HEK293 (cell line): Measurements from ENCODE around the gene AVEN.

Experiments used
- CTCF ChIA-PET: fragments of 350-600 bp; formaldehyde crosslinking; extraction: SDS; loops from one replicate; lab custom pipeline; 2021; ENCODE audit warnings: antibody characterized with exemption; lab: Yijun Ruan, JAX
- POLR2A ChIA-PET: fragments of 300-600 bp; formaldehyde crosslinking; extraction: SDS; loops from one replicate; lab custom pipeline; 2020; ENCODE audit warnings: antibody characterized with exemption, inconsistent platforms; lab: Yijun Ruan, JAX
- H3K27ac ChIP-seq: fragments of 200-500 bp; sonication (Bioruptor generic); 2 replicates; pipeline ENCODE4 v1.5.1; 2014; ENCODE audit warnings: low read depth, low read length, control low read depth, inconsistent platforms; ENCODE audit errors: extremely low read depth
- H3K36me3 ChIP-seq, 2 experiments: fragments of 200-500 bp in 1 of 2; sonication (Bioruptor generic) in 1 of 2; 1 replicate in 1 of 2; 2 replicates in 1 of 2; pipeline ENCODE4 v1.5.1; 2014 to 2017; ENCODE audit warnings: inconsistent platforms in 2 of 2, low read length in 2 of 2; ENCODE audit not compliant: control insufficient read depth in 2 of 2, insufficient read depth in 1 of 2
- H3K4me1 ChIP-seq: fragments of 200-500 bp; sonication (Bioruptor generic); 2 replicates; pipeline ENCODE4 v1.5.1; 2014; ENCODE audit warnings: mild to moderate bottlenecking, low read length, inconsistent platforms; ENCODE audit not compliant: control insufficient read depth, insufficient read depth
- H3K4me3 ChIP-seq: 2 replicates; pipeline ENCODE4 v1.5.1; 2011; ENCODE audit warnings: low read depth, mild to moderate bottlenecking, control low read depth, low read length, moderate library complexity
- H3K9me3 ChIP-seq: fragments of 200-500 bp; sonication (Bioruptor generic); 2 replicates; pipeline ENCODE4 v1.5.1; 2014; ENCODE audit warnings: low read depth, low read length, inconsistent platforms; ENCODE audit not compliant: control insufficient read depth, insufficient read depth
- MYNN ChIP-seq: fragments of 450-650 bp; formaldehyde crosslinking; IDR thresholded peaks from 2 replicates; pipeline ENCODE4 v1.5.1; 2016; ENCODE audit warnings: missing biosample characterization, missing genetic modification characterization, borderline replicate concordance
- REPIN1 ChIP-seq: fragments of 450-650 bp; formaldehyde crosslinking; IDR thresholded peaks from 2 replicates; pipeline ENCODE4 v1.5.1; 2017; ENCODE audit warnings: missing biosample characterization, missing genetic modification characterization, low read depth
- ZBTB20 ChIP-seq: fragments of 450-650 bp; formaldehyde crosslinking; IDR thresholded peaks from 2 replicates; pipeline ENCODE4 v1.5.1; 2016; ENCODE audit warnings: missing biosample characterization, missing genetic modification characterization
- ZNF211 ChIP-seq: fragments of 450-650 bp; formaldehyde crosslinking; IDR thresholded peaks from 2 replicates; pipeline ENCODE4 v1.5.1; 2016; ENCODE audit warnings: low read depth, missing biosample characterization, missing genetic modification characterization
- ZNF311 ChIP-seq: fragments of 450-650 bp; formaldehyde crosslinking; IDR thresholded peaks from 2 replicates; pipeline ENCODE4 v1.5.1; 2017; ENCODE audit warnings: missing biosample characterization, missing genetic modification characterization, borderline replicate concordance
- ZNF341 ChIP-seq: fragments of 450-650 bp; formaldehyde crosslinking; IDR thresholded peaks from 2 replicates; pipeline ENCODE4; 2016; ENCODE audit warnings: low read depth, missing biosample characterization, missing genetic modification characterization
- ZNF354C ChIP-seq: fragments of 450-650 bp; formaldehyde crosslinking; IDR thresholded peaks from 2 replicates; pipeline ENCODE4 v1.5.1; 2016; ENCODE audit warnings: missing biosample characterization, missing genetic modification characterization, low read depth, borderline replicate concordance
- ZNF391 ChIP-seq: fragments of 450-650 bp; formaldehyde crosslinking; IDR thresholded peaks from 2 replicates; pipeline ENCODE4 v1.5.1; 2016; ENCODE audit warnings: low read depth, missing biosample characterization, missing genetic modification characterization, borderline replicate concordance
- ZNF585B ChIP-seq: fragments of 450-650 bp; formaldehyde crosslinking; IDR thresholded peaks from 2 replicates; pipeline ENCODE4 v1.5.1; 2016; ENCODE audit warnings: missing biosample characterization, missing genetic modification characterization
- ZNF623 ChIP-seq: fragments of 450-650 bp; formaldehyde crosslinking; IDR thresholded peaks from 2 replicates; pipeline ENCODE4 v1.5.1; 2016; ENCODE audit warnings: missing biosample characterization, missing genetic modification characterization
- TF ChIP-seq, protein P1 (sequence below): fragments of 450-650 bp; formaldehyde crosslinking; conservative IDR thresholded peaks from 2 replicates; pipeline ENCODE4 v1.5.1; 2016; ENCODE audit warnings: low read depth, missing biosample characterization, missing genetic modification characterization
- TF ChIP-seq, protein P2 (sequence below): fragments of 450-650 bp; formaldehyde crosslinking; IDR thresholded peaks from 2 replicates; pipeline ENCODE4 v1.5.1; 2016; ENCODE audit warnings: missing biosample characterization, missing genetic modification characterization, low read depth
- TF ChIP-seq, protein P3 (sequence below): fragments of 450-650 bp; formaldehyde crosslinking; IDR thresholded peaks from 2 replicates; pipeline ENCODE4 v1.5.1; 2016; ENCODE audit warnings: missing biosample characterization, missing genetic modification characterization
- TF ChIP-seq, protein P4 (sequence below): fragments of 450-650 bp; formaldehyde crosslinking; IDR thresholded peaks from 2 replicates; pipeline ENCODE4 v1.5.1; 2016; ENCODE audit warnings: missing biosample characterization, missing genetic modification characterization, low read depth

Gene AVEN

DNA sequence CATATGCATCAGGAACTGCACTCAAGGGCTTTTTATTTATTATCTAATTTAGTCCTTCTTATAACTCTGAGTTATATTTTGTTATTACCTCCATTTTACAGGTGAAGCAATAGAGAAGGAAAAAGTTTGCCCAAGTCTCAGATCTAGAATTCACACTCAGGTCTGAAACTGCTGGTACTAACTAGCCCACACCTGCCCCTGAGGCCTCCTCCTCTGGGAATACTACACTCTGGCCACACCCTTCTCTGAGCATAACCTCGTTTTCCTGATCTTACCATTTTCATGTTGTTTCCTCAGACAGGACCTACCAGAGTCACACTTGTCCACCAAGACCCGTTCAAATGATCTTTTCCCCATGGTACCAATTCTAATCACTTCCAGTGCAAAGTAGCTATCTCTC lies 164.8 kb downstream of the AVEN start:
- ChIA-PET POLR2A (no interaction called here), CTCF (no interaction called here)
- no peaks in the 10 kb centered on the region for H3K36me3 ChIP-seq
- no peak overlapping the region for H3K4me3 ChIP-seq
- no peaks in the 10 kb centered on the region for H3K9me3 ChIP-seq
- no peak overlapping the region for H3K27ac ChIP-seq
- TF ChIP-seq REPIN1 (no peak), ZNF623 (tag by site-specific recombination) (no peak)
- no peaks in the 10 kb centered on the region for H3K4me1 ChIP-seq

DNA sequence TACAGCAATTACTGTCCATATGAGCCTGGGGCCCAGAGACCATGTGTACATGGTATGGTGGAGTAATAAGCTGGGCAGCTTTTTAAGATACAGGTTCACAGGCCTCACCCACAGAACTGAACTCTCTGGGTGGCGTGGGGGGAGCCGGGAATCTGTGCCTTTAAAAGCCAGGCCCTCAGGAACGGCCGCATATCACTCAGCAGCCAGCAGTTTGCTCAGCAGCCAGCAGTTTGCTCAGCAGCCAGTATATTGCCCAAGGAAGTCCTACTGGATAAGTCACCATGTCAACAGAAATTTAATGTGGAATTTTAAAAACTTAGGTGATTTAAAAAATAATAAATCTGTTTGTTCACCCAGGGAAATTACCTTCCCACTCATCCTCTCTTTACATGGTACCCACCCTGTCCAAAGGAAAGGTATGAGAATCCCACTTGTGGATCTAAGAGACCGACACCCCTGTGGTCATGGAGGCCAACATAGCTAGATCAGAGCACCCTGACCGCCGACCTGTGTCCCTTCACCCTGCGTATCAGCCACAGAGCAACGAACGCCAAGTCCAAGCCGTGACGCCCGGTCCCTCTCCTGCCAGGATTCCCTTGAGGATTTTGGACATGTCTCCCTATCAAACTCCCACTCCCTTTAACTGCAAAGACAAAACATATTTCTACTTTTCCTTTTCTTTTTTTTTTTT lies 166.4 kb downstream of the AVEN start:
- Histone ChIP-seq H3K27ac (no peak overlapping the region), H3K4me3 (no peak overlapping the region), H3K4me1 (no peaks in the 10 kb centered on the region), H3K36me3 (no peaks in the 10 kb centered on the region), H3K9me3 (no peaks in the 10 kb centered on the region)
- ChIA-PET POLR2A (no interaction called here), CTCF (interaction anchor here (1.1 kb wide), 1 partner anchor 50 kb away, joined by 3 read pairs; no protein-coding TSS in a partner anchor)
- TF ChIP-seq, protein P1, sequence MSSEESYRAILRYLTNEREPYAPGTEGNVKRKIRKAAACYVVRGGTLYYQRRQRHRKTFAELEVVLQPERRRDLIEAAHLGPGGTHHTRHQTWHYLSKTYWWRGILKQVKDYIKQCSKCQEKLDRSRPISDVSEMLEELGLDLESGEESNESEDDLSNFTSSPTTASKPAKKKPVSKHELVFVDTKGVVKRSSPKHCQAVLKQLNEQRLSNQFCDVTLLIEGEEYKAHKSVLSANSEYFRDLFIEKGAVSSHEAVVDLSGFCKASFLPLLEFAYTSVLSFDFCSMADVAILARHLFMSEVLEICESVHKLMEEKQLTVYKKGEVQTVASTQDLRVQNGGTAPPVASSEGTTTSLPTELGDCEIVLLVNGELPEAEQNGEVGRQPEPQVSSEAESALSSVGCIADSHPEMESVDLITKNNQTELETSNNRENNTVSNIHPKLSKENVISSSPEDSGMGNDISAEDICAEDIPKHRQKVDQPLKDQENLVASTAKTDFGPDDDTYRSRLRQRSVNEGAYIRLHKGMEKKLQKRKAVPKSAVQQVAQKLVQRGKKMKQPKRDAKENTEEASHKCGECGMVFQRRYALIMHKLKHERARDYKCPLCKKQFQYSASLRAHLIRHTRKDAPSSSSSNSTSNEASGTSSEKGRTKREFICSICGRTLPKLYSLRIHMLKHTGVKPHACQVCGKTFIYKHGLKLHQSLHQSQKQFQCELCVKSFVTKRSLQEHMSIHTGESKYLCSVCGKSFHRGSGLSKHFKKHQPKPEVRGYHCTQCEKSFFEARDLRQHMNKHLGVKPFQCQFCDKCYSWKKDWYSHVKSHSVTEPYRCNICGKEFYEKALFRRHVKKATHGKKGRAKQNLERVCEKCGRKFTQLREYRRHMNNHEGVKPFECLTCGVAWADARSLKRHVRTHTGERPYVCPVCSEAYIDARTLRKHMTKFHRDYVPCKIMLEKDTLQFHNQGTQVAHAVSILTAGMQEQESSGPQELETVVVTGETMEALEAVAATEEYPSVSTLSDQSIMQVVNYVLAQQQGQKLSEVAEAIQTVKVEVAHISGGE (tag by site-specific recombination) = no peak
- no peak for TF ChIP-seq ZNF391 (tag by site-specific recombination)
- no peak for TF ChIP-seq ZNF585B
- no peak for TF ChIP-seq ZNF341 (tag by site-specific recombination)
- TF ChIP-seq ZNF354C (tag by site-specific recombination) = no peak
- TF ChIP-seq ZBTB20 (tag by site-specific recombination) = no peak
- TF ChIP-seq MYNN = no peak
- TF ChIP-seq, protein P2, sequence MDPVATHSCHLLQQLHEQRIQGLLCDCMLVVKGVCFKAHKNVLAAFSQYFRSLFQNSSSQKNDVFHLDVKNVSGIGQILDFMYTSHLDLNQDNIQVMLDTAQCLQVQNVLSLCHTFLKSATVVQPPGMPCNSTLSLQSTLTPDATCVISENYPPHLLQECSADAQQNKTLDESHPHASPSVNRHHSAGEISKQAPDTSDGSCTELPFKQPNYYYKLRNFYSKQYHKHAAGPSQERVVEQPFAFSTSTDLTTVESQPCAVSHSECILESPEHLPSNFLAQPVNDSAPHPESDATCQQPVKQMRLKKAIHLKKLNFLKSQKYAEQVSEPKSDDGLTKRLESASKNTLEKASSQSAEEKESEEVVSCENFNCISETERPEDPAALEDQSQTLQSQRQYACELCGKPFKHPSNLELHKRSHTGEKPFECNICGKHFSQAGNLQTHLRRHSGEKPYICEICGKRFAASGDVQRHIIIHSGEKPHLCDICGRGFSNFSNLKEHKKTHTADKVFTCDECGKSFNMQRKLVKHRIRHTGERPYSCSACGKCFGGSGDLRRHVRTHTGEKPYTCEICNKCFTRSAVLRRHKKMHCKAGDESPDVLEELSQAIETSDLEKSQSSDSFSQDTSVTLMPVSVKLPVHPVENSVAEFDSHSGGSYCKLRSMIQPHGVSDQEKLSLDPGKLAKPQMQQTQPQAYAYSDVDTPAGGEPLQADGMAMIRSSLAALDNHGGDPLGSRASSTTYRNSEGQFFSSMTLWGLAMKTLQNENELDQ (tag by site-specific recombination) = no peak
- TF ChIP-seq, protein P3, sequence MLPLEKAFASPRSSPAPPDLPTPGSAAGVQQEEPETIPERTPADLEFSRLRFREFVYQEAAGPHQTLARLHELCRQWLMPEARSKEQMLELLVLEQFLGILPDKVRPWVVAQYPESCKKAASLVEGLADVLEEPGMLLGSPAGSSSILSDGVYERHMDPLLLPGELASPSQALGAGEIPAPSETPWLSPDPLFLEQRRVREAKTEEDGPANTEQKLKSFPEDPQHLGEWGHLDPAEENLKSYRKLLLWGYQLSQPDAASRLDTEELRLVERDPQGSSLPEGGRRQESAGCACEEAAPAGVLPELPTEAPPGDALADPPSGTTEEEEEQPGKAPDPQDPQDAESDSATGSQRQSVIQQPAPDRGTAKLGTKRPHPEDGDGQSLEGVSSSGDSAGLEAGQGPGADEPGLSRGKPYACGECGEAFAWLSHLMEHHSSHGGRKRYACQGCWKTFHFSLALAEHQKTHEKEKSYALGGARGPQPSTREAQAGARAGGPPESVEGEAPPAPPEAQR (tag by site-specific recombination) = no peak
- TF ChIP-seq ZNF311 (tag by site-specific recombination) = no peak
- TF ChIP-seq, protein P4, sequence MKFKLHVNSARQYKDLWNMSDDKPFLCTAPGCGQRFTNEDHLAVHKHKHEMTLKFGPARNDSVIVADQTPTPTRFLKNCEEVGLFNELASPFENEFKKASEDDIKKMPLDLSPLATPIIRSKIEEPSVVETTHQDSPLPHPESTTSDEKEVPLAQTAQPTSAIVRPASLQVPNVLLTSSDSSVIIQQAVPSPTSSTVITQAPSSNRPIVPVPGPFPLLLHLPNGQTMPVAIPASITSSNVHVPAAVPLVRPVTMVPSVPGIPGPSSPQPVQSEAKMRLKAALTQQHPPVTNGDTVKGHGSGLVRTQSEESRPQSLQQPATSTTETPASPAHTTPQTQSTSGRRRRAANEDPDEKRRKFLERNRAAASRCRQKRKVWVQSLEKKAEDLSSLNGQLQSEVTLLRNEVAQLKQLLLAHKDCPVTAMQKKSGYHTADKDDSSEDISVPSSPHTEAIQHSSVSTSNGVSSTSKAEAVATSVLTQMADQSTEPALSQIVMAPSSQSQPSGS (tag by site-specific recombination) = no peak
- TF ChIP-seq ZNF211 (tag by site-specific recombination) = no peak
- TF ChIP-seq, all 188 proteins: peak for 0
